H1 (cell line): Measurements from ENCODE around the gene TMEM164. TPM values are rescaled to one million over a fixed set of nuclear protein-coding genes. Genes with fewer than 3 reads are reported as not detected.

Experiments used
- CTCF ChIA-PET: fragments of 300-600 bp; sonication (Branson Sonifier 250); formaldehyde crosslinking; loops from one replicate; lab custom pipeline; 2021; ENCODE audit not compliant: partially characterized antibody; lab: Charles Lee
- POLR2A ChIA-PET: fragments of 300-600 bp; sonication (Branson Sonifier 250); formaldehyde crosslinking; loops from one replicate; lab custom pipeline; 2021; ENCODE audit warnings: inconsistent platforms; ENCODE audit not compliant: partially characterized antibody; lab: Charles Lee
- DNase-seq, 2 experiments: peaks; one replicate each; pipeline versions ENCODE4 v3.0.0 to v3.0.0-alpha.2; 2010 to 2022; ENCODE audit warnings: low spot score in 2 of 2, low read depth in 1 of 2, mixed read lengths in 1 of 2
- FAIRE-seq: peaks from 2 replicates; lab custom pipeline; 2011; peaks lifted over from hg19 to GRCh38; lab: Jason Lieb, UNC
- H2AFZ ChIP-seq: 2 replicates; pipeline ENCODE4 v1.8.1; 2012; ENCODE audit warnings: low read length, inconsistent platforms
- H2AK5ac ChIP-seq: 2 replicates; pipeline ENCODE4 v1.6.1; 2013; ENCODE audit warnings: low read depth, low read length
- H2BK120ac ChIP-seq: replicated peaks from 2 replicates; pipeline ENCODE3; 2013; ENCODE audit warnings: low read depth, low read length, inconsistent platforms
- H2BK12ac ChIP-seq: 2 replicates; pipeline ENCODE4 v1.6.1; 2013; ENCODE audit warnings: low read depth, low read length
- H2BK15ac ChIP-seq: 2 replicates; pipeline ENCODE4 v1.6.1; 2013; ENCODE audit warnings: low read length
- H2BK20ac ChIP-seq: 2 replicates; pipeline ENCODE4 v1.6.1; 2013; ENCODE audit warnings: low read length
- H2BK5ac ChIP-seq: 2 replicates; pipeline ENCODE4 v1.6.1; 2013; ENCODE audit warnings: low read depth, low read length
- H3K14ac ChIP-seq: 2 replicates; pipeline ENCODE4 v1.6.1; 2013; ENCODE audit warnings: inconsistent platforms; ENCODE audit not compliant: insufficient read length
- H3K18ac ChIP-seq: 2 replicates; pipeline ENCODE4 v1.6.1; 2013; ENCODE audit warnings: low read length; ENCODE audit errors: extremely low read depth
- H3K23ac ChIP-seq: 2 replicates; pipeline ENCODE4 v1.6.1; 2013; ENCODE audit warnings: inconsistent platforms; ENCODE audit not compliant: insufficient read length
- H3K23me2 ChIP-seq: 2 replicates; pipeline ENCODE4 v1.6.1; 2013; ENCODE audit warnings: low read depth, low read length
- H3K27ac ChIP-seq: 2 replicates; pipeline ENCODE4 v1.6.1; 2011; ENCODE audit warnings: low read depth, low read length, inconsistent platforms
- H3K27me3 ChIP-seq, 4 experiments: replicated peaks in 1 of 4; 1 replicate in 1 of 4; 2 replicates in 3 of 4; pipeline versions ENCODE4 v1.6.1 to v1.8.1; 2011 to 2013; ENCODE audit warnings: low read length in 3 of 4, mild to moderate bottlenecking in 3 of 4, inconsistent platforms in 2 of 4, mixed read lengths in 2 of 4, moderate library complexity in 1 of 4; ENCODE audit not compliant: control insufficient read depth in 3 of 4, insufficient read depth in 3 of 4; ENCODE audit errors: extremely low read depth in 1 of 4
- H3K36me3 ChIP-seq, 4 experiments: 2 replicates each; pipeline versions ENCODE4 v1.6.1 to v1.8.1; 2011 to 2013; ENCODE audit warnings: mild to moderate bottlenecking in 4 of 4, low read length in 3 of 4, moderate library complexity in 2 of 4, control low read depth in 1 of 4, inconsistent platforms in 1 of 4; ENCODE audit not compliant: insufficient read depth in 4 of 4, control insufficient read depth in 2 of 4
- H3K4ac ChIP-seq: replicated peaks from 2 replicates; pipeline ENCODE3; 2013; ENCODE audit warnings: low read length, low read depth, mixed read lengths, inconsistent platforms; ENCODE audit not compliant: insufficient read length
- H3K4me1 ChIP-seq, 4 experiments: replicated peaks in 1 of 4; 1 replicate in 1 of 4; 2 replicates in 3 of 4; pipeline versions ENCODE4 v1.6.1 to v1.8.1; 2011 to 2013; ENCODE audit warnings: low read length in 3 of 4, inconsistent platforms in 2 of 4, mixed read lengths in 1 of 4; ENCODE audit not compliant: insufficient read depth in 4 of 4, control insufficient read depth in 3 of 4
- H3K4me2 ChIP-seq, 2 experiments: 2 replicates each; pipeline versions ENCODE4 v1.6.1 to v1.8.1; 2011 to 2013; ENCODE audit warnings: low read depth in 2 of 2, low read length in 2 of 2, control low read depth in 1 of 2, inconsistent platforms in 1 of 2, mild to moderate bottlenecking in 1 of 2; ENCODE audit not compliant: insufficient read depth in 1 of 2
- H3K4me3 ChIP-seq, 4 experiments: fragments of 200-600, 300-600 bp in 1 of 4; sonication (generic), shearing (Covaris generic), sonication (Bioruptor Twin) in 1 of 4; 2 replicates each; pipeline versions ENCODE4 v1.5.1 to v1.8.1; 2011 to 2016; ENCODE audit warnings: low read length in 4 of 4, low read depth in 3 of 4, control low read depth in 2 of 4, inconsistent platforms in 2 of 4, mild to moderate bottlenecking in 2 of 4, mixed read lengths in 1 of 4, moderate library complexity in 1 of 4; ENCODE audit not compliant: insufficient read depth in 2 of 4; ENCODE audit errors: extremely low read depth in 1 of 4
- H3K56ac ChIP-seq: replicated peaks from 2 replicates; pipeline ENCODE3; 2013; ENCODE audit warnings: low read depth, mild to moderate bottlenecking, mixed read lengths, low read length, inconsistent platforms; ENCODE audit not compliant: insufficient read length
- H3K79me1 ChIP-seq: 2 replicates; pipeline ENCODE4 v1.6.1; 2013; ENCODE audit warnings: low read depth, low read length, control low read depth
- H3K79me2 ChIP-seq, 2 experiments: 2 replicates each; pipeline versions ENCODE4 v1.6.1 to v1.8.1; 2012 to 2013; ENCODE audit warnings: low read length in 2 of 2, mild to moderate bottlenecking in 2 of 2, inconsistent platforms in 1 of 2; ENCODE audit not compliant: insufficient read depth in 2 of 2, control insufficient read depth in 1 of 2
- H3K9ac ChIP-seq, 4 experiments: replicated peaks in 1 of 4; 1 replicate in 1 of 4; 2 replicates in 3 of 4; pipeline versions ENCODE4 v1.6.1 to v1.8.1; 2011 to 2013; ENCODE audit warnings: low read depth in 3 of 4, low read length in 3 of 4, control low read depth in 2 of 4, mild to moderate bottlenecking in 2 of 4, moderate library complexity in 2 of 4, inconsistent platforms in 1 of 4; ENCODE audit errors: extremely low read depth in 1 of 4
- H3K9me3 ChIP-seq, 2 experiments: 2 replicates each; pipeline versions ENCODE4 v1.6.1 to v1.8.1; 2012 to 2013; ENCODE audit warnings: mild to moderate bottlenecking in 2 of 2, moderate library complexity in 2 of 2, control low read depth in 1 of 2, inconsistent platforms in 1 of 2, low read depth in 1 of 2, low read length in 1 of 2, mixed read lengths in 1 of 2; ENCODE audit not compliant: insufficient read depth in 2 of 2
- H4K20me1 ChIP-seq, 2 experiments: replicated peaks in 1 of 2; 2 replicates each; pipeline versions ENCODE3 to v1.8.1; 2011 to 2013; ENCODE audit warnings: inconsistent platforms in 2 of 2, low read length in 2 of 2, mild to moderate bottlenecking in 1 of 2; ENCODE audit not compliant: insufficient read depth in 2 of 2, control insufficient read depth in 1 of 2
- H4K5ac ChIP-seq: 2 replicates; pipeline ENCODE4 v1.6.1; 2013; ENCODE audit warnings: low read length, low read depth, mixed read lengths, inconsistent platforms; ENCODE audit not compliant: insufficient read length
- H4K8ac ChIP-seq: 2 replicates; pipeline ENCODE4 v1.8.0; 2013; ENCODE audit warnings: mild to moderate bottlenecking, moderate library complexity, low read length, inconsistent platforms; ENCODE audit not compliant: insufficient read depth; ENCODE audit errors: extremely low read depth
- H4K91ac ChIP-seq: replicated peaks from 2 replicates; pipeline ENCODE3; 2013; ENCODE audit warnings: low read length, mixed read lengths, inconsistent platforms; ENCODE audit not compliant: insufficient read length
- CBX5 ChIP-seq: fragments of 300-800, 300-1000 bp; sonication (generic); IDR thresholded peaks from 2 replicates; pipeline ENCODE4 v1.7.1; 2016; ENCODE audit warnings: antibody characterized with exemption, low read length, low read depth
- GABPA ChIP-seq: IDR thresholded peaks from 2 replicates; pipeline ENCODE4 v1.6.1; 2011; ENCODE audit warnings: mild to moderate bottlenecking, low read length, moderate library complexity, borderline replicate concordance; ENCODE audit not compliant: insufficient read depth
- HDAC6 ChIP-seq: IDR thresholded peaks from one replicate; pipeline ENCODE4 v1.7.1; 2012; ENCODE audit warnings: low read depth, mild to moderate bottlenecking, inconsistent platforms, low read length, moderate library complexity
- NRF1 ChIP-seq: IDR thresholded peaks from 2 replicates; pipeline ENCODE4 v1.6.1; 2011; ENCODE audit warnings: mild to moderate bottlenecking, low read depth, low read length, improper control_type of control experiment
- POLR2A ChIP-seq, 2 experiments: IDR thresholded peaks; 1 replicate in 1 of 2; 2 replicates in 1 of 2; pipeline ENCODE4 v1.6.1; 2011; ENCODE audit warnings: low read depth in 2 of 2, low read length in 2 of 2, mild to moderate bottlenecking in 2 of 2; ENCODE audit errors: control extremely low read depth in 1 of 2
- RBBP5 ChIP-seq: IDR thresholded peaks from 2 replicates; pipeline ENCODE4 v1.7.1; 2012; ENCODE audit warnings: low read depth, mild to moderate bottlenecking, inconsistent platforms, low read length, moderate library complexity, borderline replicate concordance
- SAP30 ChIP-seq: fragments of 300-600 bp; sonication (generic); IDR thresholded peaks from 2 replicates; pipeline ENCODE4 v1.7.1; 2012; ENCODE audit warnings: low read length, moderate library complexity, mild to moderate bottlenecking, inconsistent platforms; ENCODE audit not compliant: insufficient read depth, insufficient replicate concordance
- SP1 ChIP-seq: IDR thresholded peaks from 2 replicates; pipeline ENCODE4 v1.6.1; 2011; ENCODE audit warnings: low read depth, low read length
- SRF ChIP-seq: IDR thresholded peaks from 2 replicates; pipeline ENCODE4 v1.6.1; 2011; ENCODE audit warnings: mild to moderate bottlenecking, low read depth, low read length, moderate library complexity
- TCF12 ChIP-seq: IDR thresholded peaks from 2 replicates; pipeline ENCODE4 v1.6.1; 2011; ENCODE audit warnings: low read depth, mild to moderate bottlenecking, low read length
- ZNF274 ChIP-seq: IDR thresholded peaks from 2 replicates; pipeline ENCODE4 v1.7.0; 2012; ENCODE audit warnings: low read length, borderline replicate concordance; ENCODE audit errors: extremely low read depth
- polyA plus RNA-seq, 7 experiments: library from polyadenylated mRNA; depleted of rRNA in 3 of 7; stranded (reverse) in 5 of 7; unstranded in 2 of 7; fragments of >200 nt in 5 of 7; fragments of 200-250 nt in 2 of 7; gene quantifications; 1 replicate in 5 of 7; 2 replicates in 1 of 7; 4 replicates in 1 of 7; pipeline versions ENCODE4 v1.2.1 to v1.2.3, GENCODE V29; 2011 to 2013; ENCODE audit warnings: missing spikeins in 2 of 7, mixed read lengths in 2 of 7
- total RNA-seq: library from RNA; stranded (reverse); fragmentation: NEBNext Ultra II Directional; extraction: Animal tissue kit (Norgen Biotek cat#: 25700); gene quantifications from 2 replicates; pipeline ENCODE4 v1.2.1, GENCODE V29; 2021

Gene TMEM164
- total and polyA plus RNA-seq, 2 of the 8 experiments (the other 6 are each of a cell fraction or from before 2014, with no cell fraction given): 7.3 to 14.8 TPM

GRCh38 chrX:109959356-109959871 lies 43.5 kb upstream of the TMEM164 start:
- H3K36me3 ChIP-seq: no peaks in the 10 kb centered on the region
- no peaks in the 10 kb centered on the region for H3K23me2 ChIP-seq
- FAIRE-seq (no peak), DNase-seq (no peak)
- H3K23ac ChIP-seq: no peak overlapping the region
- no peak for TF ChIP-seq POLR2A (IDR thresholded peaks at IDR 0.05; ENCODE audit: control extremely low read depth in 1 of 2, low read depth in 2 of 2, low read length in 2 of 2)
- no peak for TF ChIP-seq RBBP5
- no peak for TF ChIP-seq SRF
- no peak for TF ChIP-seq NRF1
- TF ChIP-seq ZNF274: no peak
- TF ChIP-seq HDAC6: no peak
- no peak for TF ChIP-seq GABPA
- TF ChIP-seq SAP30: no peak
- no peak for TF ChIP-seq SP1
- TF ChIP-seq CBX5: no peak
- TF ChIP-seq TCF12: no peak
- H3K27ac ChIP-seq: no peak overlapping the region
- H2BK15ac ChIP-seq: no peak overlapping the region
- no peak overlapping the region for H4K91ac ChIP-seq
- H3K4me1 ChIP-seq: no peaks in the 10 kb centered on the region
- no peak overlapping the region for H2BK5ac ChIP-seq
- H3K9ac ChIP-seq: no peak overlapping the region
- H4K20me1 ChIP-seq: no peaks in the 10 kb centered on the region
- no peak overlapping the region for H4K5ac ChIP-seq
- H2AFZ ChIP-seq: no peak overlapping the region
- H3K79me2 ChIP-seq: no peaks in the 10 kb centered on the region
- H3K79me1 ChIP-seq: no peaks in the 10 kb centered on the region
- H3K27me3 ChIP-seq: no peaks in the 10 kb centered on the region
- no peak overlapping the region for H2BK20ac ChIP-seq
- no peak overlapping the region for H2BK120ac ChIP-seq
- no peak overlapping the region for H3K18ac ChIP-seq
- no peaks in the 10 kb centered on the region for H3K9me3 ChIP-seq
- CTCF ChIA-PET: interaction anchor here (0.5 kb wide), 1 partner anchor 291 kb away, joined by 3 read pairs; no protein-coding TSS in a partner anchor
- H4K8ac ChIP-seq: no peak overlapping the region
- no peak overlapping the region for H3K56ac ChIP-seq
- H3K4me2 ChIP-seq: no peak overlapping the region
- H2BK12ac ChIP-seq: no peak overlapping the region
- POLR2A ChIA-PET: no interaction called here
- H3K14ac ChIP-seq: no peak overlapping the region
- H2AK5ac ChIP-seq: no peak overlapping the region
- H3K4ac ChIP-seq: no peak overlapping the region
- no peak overlapping the region for H3K4me3 ChIP-seq
